ENCODE measurements around the gene TCP11. TPM values are rescaled to one million over a fixed set of nuclear protein-coding genes. Genes with fewer than 3 reads are reported as not detected.
A peak's percentile ranks its signal among the peaks of the same experiment; 100 is the strongest.
"Not testable (repeated sequence)": the region's sequence is repeated elsewhere in the genome, so short reads cannot be mapped to it uniquely, and the experiment has no call there.

Gene TCP11
- total RNA-seq, 1 donor from 2014 or later = not detected

- CTCF ChIA-PET = no interaction called here
Observed at GRCh38 chr6:35108309-35108885, 32.7 kb downstream of the TCP11 start.

GRCh38 chr6:35107761-35108160, 33.4 kb downstream of the TCP11 start:
- H3K4me1 Mint-ChIP-seq; POLR2A ChIA-PET; H3K27ac Mint-ChIP-seq; H3K27me3 Mint-ChIP-seq; H3K9me3 Mint-ChIP-seq; ATAC-seq (ENCODE audit: low read depth); intact Hi-C loops (cut with micrococcal nuclease); DNase-seq; CTCF ChIA-PET; H3K4me3 Mint-ChIP-seq; H3K36me3 Mint-ChIP-seq (ENCODE audit: low read depth): not testable (repeated sequence)

More at GRCh38 chr6:35108309-35108885, 32.7 kb downstream of the TCP11 start:
- Mint-ChIP-seq H3K4me1 (peaks cover 4% of the 10 kb centered on the region), H3K36me3 (ENCODE audit: low read depth) (no peaks in the 10 kb centered on the region), H3K4me3 (no peak overlapping the region), H3K27ac (no peak overlapping the region), H3K27me3 (peaks cover 3% of the 10 kb centered on the region), H3K9me3 (peaks cover 4% of the 10 kb centered on the region)
- POLR2A ChIA-PET = no interaction called here
- no peak for DNase-seq
- no peak for TF ChIP-seq CTCF (IDR thresholded peaks at IDR 0.05)
- ATAC-seq (ENCODE audit: low read depth) = no peak
- intact Hi-C loops (cut with micrococcal nuclease) = no loop called here

- ATAC-seq (ENCODE audit: low read depth) = peak; percentile 28
- H3K27me3 Mint-ChIP-seq; H3K9me3 Mint-ChIP-seq; H3K4me1 Mint-ChIP-seq; CTCF ChIA-PET; H3K4me3 Mint-ChIP-seq; H3K36me3 Mint-ChIP-seq (ENCODE audit: low read depth); intact Hi-C loops (cut with micrococcal nuclease); POLR2A ChIA-PET; DNase-seq: not testable (repeated sequence)
- peak overlapping the region; percentile 38 for H3K27ac Mint-ChIP-seq
Observed at GRCh38 chr6:35107208-35107607, 33.9 kb downstream of the TCP11 start.

GRCh38 chr6:35106061-35106460, 35.1 kb downstream of the TCP11 start:
- H3K27me3 Mint-ChIP-seq; POLR2A ChIA-PET; H3K9me3 Mint-ChIP-seq; DNase-seq; H3K4me3 Mint-ChIP-seq; H3K27ac Mint-ChIP-seq; H3K4me1 Mint-ChIP-seq; intact Hi-C loops (cut with micrococcal nuclease); CTCF ChIA-PET; ATAC-seq (ENCODE audit: low read depth); H3K36me3 Mint-ChIP-seq (ENCODE audit: low read depth): not testable (repeated sequence)

GRCh38 chr6:35105078-35105477, 36.1 kb downstream of the TCP11 start:
- H3K27ac Mint-ChIP-seq = no peak overlapping the region
- intact Hi-C loops (cut with micrococcal nuclease) = no loop called here
- H3K4me3 Mint-ChIP-seq = no peak overlapping the region
- ATAC-seq (ENCODE audit: low read depth) (no peak), DNase-seq (no peak)
- no peak for TF ChIP-seq CTCF (IDR thresholded peaks at IDR 0.05)
- POLR2A ChIA-PET = no interaction called here
- H3K27me3 Mint-ChIP-seq = peaks cover 3% of the 10 kb centered on the region
- H3K9me3 Mint-ChIP-seq = peaks cover 4% of the 10 kb centered on the region
- no peaks in the 10 kb centered on the region for H3K36me3 Mint-ChIP-seq (ENCODE audit: low read depth)
- CTCF ChIA-PET = no interaction called here
- H3K4me1 Mint-ChIP-seq = peaks cover 4% of the 10 kb centered on the region

- H3K27ac Mint-ChIP-seq = no peak overlapping the region
- DNase-seq = no peak
- no peak for ATAC-seq (ENCODE audit: low read depth)
- TF ChIP-seq CTCF (IDR thresholded peaks at IDR 0.05) = no peak
- H3K4me3 Mint-ChIP-seq = no peak overlapping the region
- ChIA-PET CTCF (no interaction called here), POLR2A (no interaction called here)
- no peaks in the 10 kb centered on the region for H3K36me3 Mint-ChIP-seq (ENCODE audit: low read depth)
- intact Hi-C loops (cut with micrococcal nuclease) = no loop called here
- no peaks in the 10 kb centered on the region for H3K9me3 Mint-ChIP-seq
- H3K4me1 Mint-ChIP-seq = no peaks in the 10 kb centered on the region
- no peaks in the 10 kb centered on the region for H3K27me3 Mint-ChIP-seq
Observed at GRCh38 chr6:35099116-35099515, 42.0 kb downstream of the TCP11 start.

Measured in activated B cell treated with CpG ODN at 0.5 μM for 24 hours (primary cell).